Measurements from ENCODE around the gene CDC16. TPM values are rescaled to one million over a fixed set of nuclear protein-coding genes. Genes with fewer than 3 reads are reported as not detected.

Gene CDC16
- total and polyA plus RNA-seq, 2 of the 13 experiments (the other 11 are each of a cell fraction or from before 2014, with no cell fraction given) = 24.2 to 60.9 TPM

DNA sequence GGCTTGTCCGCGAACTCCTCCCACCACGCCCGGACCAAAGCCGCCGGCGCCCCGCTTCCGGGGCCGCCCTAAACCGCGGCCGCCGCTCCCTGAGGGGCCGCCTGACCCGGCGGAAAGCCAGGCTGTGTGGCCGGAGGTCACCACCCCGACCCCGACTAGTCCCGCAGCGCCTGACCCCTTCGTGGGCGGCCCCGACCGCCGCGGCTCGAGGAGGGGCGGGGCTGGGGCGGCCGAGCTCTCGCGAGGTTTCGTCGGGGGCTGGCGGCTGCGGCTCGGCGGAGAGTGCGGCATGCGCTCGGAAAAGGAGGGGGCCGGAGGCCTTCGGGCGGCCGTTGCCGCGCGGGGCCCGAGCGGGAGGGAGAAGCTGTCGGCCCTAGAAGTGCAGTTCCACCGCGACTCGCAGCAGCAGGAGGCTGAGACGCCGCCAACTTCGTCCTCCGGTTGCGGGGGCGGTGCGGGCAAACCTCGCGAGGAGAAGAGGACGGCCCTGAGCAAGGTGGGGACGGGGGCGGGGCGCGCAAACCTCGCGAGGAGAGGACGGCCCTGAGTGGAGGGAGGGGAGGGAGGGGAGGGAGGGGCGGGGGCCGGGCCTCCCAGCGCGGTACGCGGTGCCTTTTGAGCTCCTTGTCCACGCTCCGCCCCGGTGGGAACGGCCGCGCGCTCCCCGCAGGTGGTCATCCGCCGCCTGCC, 46.8 kb downstream of the CDC16 start, which contains the start of gene UPF3A (continued):
- TF ChIP-seq, protein P1, sequence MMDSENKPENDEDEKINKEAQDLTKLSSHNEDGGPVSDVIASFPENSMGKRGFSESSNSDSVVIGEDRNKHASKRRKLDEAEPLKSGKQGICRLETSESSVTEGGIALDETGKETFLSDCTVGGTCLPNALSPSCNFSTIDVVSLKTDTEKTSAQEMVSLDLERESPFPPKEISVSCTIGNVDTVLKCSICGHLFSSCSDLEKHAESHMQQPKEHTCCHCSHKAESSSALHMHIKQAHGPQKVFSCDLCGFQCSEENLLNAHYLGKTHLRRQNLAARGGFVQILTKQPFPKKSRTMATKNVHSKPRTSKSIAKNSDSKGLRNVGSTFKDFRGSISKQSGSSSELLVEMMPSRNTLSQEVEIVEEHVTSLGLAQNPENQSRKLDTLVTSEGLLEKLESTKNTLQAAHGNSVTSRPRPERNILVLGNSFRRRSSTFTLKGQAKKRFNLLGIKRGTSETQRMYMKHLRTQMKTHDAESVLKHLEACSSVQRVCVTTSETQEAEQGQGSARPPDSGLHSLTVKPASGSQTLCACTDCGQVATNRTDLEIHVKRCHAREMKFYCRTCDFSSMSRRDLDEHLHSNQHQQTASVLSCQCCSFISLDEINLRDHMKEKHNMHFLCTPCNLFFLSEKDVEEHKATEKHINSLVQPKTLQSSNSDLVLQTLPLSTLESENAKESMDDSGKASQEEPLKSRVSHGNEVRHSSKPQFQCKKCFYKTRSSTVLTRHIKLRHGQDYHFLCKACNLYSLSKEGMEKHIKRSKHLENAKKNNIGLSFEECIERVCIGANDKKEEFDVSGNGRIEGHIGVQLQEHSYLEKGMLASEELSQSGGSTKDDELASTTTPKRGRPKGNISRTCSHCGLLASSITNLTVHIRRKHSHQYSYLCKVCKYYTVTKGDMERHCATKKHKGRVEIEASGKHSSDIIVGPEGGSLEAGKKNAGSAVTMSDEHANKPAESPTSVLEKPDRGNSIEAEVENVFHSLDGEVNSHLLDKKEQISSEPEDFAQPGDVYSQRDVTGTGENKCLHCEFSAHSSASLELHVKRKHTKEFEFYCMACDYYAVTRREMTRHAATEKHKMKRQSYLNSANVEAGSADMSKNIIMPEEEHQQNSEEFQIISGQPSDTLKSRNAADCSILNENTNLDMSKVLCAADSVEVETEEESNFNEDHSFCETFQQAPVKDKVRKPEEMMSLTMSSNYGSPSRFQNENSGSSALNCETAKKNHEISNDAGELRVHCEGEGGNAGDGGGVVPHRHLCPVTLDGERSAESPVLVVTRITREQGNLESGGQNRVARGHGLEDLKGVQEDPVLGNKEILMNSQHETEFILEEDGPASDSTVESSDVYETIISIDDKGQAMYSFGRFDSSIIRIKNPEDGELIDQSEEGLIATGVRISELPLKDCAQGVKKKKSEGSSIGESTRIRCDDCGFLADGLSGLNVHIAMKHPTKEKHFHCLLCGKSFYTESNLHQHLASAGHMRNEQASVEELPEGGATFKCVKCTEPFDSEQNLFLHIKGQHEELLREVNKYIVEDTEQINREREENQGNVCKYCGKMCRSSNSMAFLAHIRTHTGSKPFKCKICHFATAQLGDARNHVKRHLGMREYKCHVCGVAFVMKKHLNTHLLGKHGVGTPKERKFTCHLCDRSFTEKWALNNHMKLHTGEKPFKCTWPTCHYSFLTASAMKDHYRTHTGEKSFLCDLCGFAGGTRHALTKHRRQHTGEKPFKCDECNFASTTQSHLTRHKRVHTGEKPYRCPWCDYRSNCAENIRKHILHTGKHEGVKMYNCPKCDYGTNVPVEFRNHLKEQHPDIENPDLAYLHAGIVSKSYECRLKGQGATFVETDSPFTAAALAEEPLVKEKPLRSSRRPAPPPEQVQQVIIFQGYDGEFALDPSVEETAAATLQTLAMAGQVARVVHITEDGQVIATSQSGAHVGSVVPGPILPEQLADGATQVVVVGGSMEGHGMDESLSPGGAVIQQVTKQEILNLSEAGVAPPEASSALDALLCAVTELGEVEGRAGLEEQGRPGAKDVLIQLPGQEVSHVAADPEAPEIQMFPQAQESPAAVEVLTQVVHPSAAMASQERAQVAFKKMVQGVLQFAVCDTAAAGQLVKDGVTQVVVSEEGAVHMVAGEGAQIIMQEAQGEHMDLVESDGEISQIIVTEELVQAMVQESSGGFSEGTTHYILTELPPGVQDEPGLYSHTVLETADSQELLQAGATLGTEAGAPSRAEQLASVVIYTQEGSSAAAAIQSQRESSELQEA (CRISPR knock-in tag; IDR thresholded peaks at IDR 0.05; ENCODE audit: not compliant biosample characterization) = no peak
- TF ChIP-seq ZNF841 (CRISPR knock-in tag; IDR thresholded peaks at IDR 0.05; ENCODE audit: borderline replicate concordance) (peak; percentile 79; the same call in 1 of the 2 replicates), NFRKB (IDR thresholded peaks at IDR 0.05) (no peak), CCDC6 (CRISPR knock-in tag; IDR thresholded peaks at IDR 0.05) (0 out of 2 replicates have a peak, but pooled peaks have one; percentile 55), XRCC5 (optimal IDR thresholded peaks at IDR 0.05; ENCODE audit: low read length) (peak; percentile 32), ZNF747 (CRISPR knock-in tag; IDR thresholded peaks at IDR 0.05; ENCODE audit: borderline replicate concordance) (0 out of 2 replicates have a peak, but pooled peaks have one; percentile 72), ZNF431 (CRISPR knock-in tag; IDR thresholded peaks at IDR 0.05; ENCODE audit: borderline replicate concordance, low read depth) (0 out of 2 replicates have a peak, but pooled peaks have one; percentile 31), ZSCAN29 (CRISPR knock-in tag; conservative IDR thresholded peaks at IDR 0.05) (no peak), AGO2 (optimal IDR thresholded peaks at IDR 0.05; ENCODE audit: low read depth, low read length) (peak; percentile 95), KLF16 (CRISPR knock-in tag; IDR thresholded peaks at IDR 0.05) (peak in 1 of 2 experiments; percentile 49; a peak in 1 of 4 replicates), ZSCAN31 (CRISPR knock-in tag; IDR thresholded peaks at IDR 0.05; ENCODE audit: low read depth) (peak; percentile 57; the same call in 1 of the 2 replicates)
- TF ChIP-seq, protein P2, sequence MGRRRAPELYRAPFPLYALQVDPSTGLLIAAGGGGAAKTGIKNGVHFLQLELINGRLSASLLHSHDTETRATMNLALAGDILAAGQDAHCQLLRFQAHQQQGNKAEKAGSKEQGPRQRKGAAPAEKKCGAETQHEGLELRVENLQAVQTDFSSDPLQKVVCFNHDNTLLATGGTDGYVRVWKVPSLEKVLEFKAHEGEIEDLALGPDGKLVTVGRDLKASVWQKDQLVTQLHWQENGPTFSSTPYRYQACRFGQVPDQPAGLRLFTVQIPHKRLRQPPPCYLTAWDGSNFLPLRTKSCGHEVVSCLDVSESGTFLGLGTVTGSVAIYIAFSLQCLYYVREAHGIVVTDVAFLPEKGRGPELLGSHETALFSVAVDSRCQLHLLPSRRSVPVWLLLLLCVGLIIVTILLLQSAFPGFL (CRISPR knock-in tag; IDR thresholded peaks at IDR 0.05) = no peak
- TF ChIP-seq, protein P3, sequence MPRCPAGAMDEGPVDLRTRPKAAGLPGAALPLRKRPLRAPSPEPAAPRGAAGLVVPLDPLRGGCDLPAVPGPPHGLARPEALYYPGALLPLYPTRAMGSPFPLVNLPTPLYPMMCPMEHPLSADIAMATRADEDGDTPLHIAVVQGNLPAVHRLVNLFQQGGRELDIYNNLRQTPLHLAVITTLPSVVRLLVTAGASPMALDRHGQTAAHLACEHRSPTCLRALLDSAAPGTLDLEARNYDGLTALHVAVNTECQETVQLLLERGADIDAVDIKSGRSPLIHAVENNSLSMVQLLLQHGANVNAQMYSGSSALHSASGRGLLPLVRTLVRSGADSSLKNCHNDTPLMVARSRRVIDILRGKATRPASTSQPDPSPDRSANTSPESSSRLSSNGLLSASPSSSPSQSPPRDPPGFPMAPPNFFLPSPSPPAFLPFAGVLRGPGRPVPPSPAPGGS (CRISPR knock-in tag; IDR thresholded peaks at IDR 0.05) = no peak; the same call in 1 of the 2 replicates
- TF ChIP-seq, protein P4, sequence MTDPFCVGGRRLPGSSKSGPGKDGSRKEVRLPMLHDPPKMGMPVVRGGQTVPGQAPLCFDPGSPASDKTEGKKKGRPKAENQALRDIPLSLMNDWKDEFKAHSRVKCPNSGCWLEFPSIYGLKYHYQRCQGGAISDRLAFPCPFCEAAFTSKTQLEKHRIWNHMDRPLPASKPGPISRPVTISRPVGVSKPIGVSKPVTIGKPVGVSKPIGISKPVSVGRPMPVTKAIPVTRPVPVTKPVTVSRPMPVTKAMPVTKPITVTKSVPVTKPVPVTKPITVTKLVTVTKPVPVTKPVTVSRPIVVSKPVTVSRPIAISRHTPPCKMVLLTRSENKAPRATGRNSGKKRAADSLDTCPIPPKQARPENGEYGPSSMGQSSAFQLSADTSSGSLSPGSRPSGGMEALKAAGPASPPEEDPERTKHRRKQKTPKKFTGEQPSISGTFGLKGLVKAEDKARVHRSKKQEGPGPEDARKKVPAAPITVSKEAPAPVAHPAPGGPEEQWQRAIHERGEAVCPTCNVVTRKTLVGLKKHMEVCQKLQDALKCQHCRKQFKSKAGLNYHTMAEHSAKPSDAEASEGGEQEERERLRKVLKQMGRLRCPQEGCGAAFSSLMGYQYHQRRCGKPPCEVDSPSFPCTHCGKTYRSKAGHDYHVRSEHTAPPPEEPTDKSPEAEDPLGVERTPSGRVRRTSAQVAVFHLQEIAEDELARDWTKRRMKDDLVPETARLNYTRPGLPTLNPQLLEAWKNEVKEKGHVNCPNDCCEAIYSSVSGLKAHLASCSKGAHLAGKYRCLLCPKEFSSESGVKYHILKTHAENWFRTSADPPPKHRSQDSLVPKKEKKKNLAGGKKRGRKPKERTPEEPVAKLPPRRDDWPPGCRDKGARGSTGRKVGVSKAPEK (CRISPR knock-in tag; IDR thresholded peaks at IDR 0.05; ENCODE audit: borderline replicate concordance) = no peak
